GM13976 (cell line): ENCODE results near the gene TMEM79.

ENCODE experiments used
- DNase-seq: peaks from one replicate; pipeline ENCODE4 v3.0.0; 2012; ENCODE audit warnings: low spot score
- in situ Hi-C: fragments of 300-500 bp; cut with MboI; formaldehyde crosslinking; loops from one replicate; pipeline ENCODE4 v1.12.0; 2022; ENCODE audit warnings: low sequenced_read_pairs, mixed read lengths, inconsistent platforms; ENCODE audit not compliant: unreplicated experiment
- TF ChIP-seq, protein P1 (sequence below): IDR thresholded peaks from 2 replicates; pipeline ENCODE4 v1.5.1; 2012; ENCODE audit warnings: borderline replicate concordance, mild to moderate bottlenecking; ENCODE audit not compliant: insufficient read depth; ENCODE audit errors: extremely low read depth, missing control alignments, control extremely low read depth

TMEM79 gene

GRCh38 chr1:156284757-156285156, 632 bp downstream of the TMEM79 start:
- TF ChIP-seq, protein P1, sequence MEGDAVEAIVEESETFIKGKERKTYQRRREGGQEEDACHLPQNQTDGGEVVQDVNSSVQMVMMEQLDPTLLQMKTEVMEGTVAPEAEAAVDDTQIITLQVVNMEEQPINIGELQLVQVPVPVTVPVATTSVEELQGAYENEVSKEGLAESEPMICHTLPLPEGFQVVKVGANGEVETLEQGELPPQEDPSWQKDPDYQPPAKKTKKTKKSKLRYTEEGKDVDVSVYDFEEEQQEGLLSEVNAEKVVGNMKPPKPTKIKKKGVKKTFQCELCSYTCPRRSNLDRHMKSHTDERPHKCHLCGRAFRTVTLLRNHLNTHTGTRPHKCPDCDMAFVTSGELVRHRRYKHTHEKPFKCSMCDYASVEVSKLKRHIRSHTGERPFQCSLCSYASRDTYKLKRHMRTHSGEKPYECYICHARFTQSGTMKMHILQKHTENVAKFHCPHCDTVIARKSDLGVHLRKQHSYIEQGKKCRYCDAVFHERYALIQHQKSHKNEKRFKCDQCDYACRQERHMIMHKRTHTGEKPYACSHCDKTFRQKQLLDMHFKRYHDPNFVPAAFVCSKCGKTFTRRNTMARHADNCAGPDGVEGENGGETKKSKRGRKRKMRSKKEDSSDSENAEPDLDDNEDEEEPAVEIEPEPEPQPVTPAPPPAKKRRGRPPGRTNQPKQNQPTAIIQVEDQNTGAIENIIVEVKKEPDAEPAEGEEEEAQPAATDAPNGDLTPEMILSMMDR: no peak
- no peak for DNase-seq
- in situ Hi-C loops: no loop called here

DNA sequence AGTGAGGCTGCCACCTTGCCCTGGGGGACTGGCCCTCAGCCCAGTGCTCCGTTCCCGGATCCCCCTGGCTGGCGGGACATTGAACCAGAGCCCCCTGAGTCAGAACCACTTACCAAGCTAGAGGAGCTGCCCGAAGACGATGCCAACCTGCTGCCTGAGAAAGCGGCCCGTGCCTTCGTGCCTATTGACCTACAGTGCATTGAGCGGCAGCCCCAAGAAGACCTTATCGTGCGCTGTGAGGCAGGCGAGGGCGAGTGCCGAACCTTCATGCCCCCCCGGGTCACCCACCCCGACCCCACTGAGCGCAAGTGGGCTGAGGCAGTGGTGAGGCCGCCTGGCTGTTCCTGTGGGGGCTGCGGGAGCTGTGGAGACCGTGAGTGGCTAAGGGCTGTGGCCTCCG, 1.3 kb downstream of the TMEM79 start:
- DNase-seq: no peak
- in situ Hi-C loops: no loop called here
- TF ChIP-seq, protein P1: no peak

DNA sequence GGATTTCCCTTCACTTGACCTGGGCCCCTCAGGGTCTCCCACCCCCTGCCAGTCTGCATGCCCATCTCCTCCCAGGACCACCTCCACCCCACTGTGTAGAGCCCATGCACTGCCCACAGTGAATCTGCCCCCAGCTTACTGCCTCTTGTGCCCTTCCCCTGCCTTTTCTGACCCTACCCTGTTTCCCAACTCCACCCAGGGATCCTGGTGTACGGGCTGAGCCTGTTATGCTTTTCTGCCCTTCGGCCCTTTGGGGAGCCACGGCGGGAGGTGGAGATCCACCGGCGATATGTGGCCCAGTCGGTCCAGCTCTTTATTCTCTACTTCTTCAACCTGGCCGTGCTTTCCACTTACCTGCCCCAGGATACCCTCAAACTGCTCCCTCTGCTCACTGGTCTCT, 1.9 kb downstream of the TMEM79 start:
- no peak for DNase-seq
- TF ChIP-seq, protein P1: no peak
- in situ Hi-C loops: no loop called here

GRCh38 chr1:156289857-156290256, 5.7 kb downstream of the TMEM79 start:
- in situ Hi-C loops: no loop called here
- TF ChIP-seq, protein P1: no peak

DNA sequence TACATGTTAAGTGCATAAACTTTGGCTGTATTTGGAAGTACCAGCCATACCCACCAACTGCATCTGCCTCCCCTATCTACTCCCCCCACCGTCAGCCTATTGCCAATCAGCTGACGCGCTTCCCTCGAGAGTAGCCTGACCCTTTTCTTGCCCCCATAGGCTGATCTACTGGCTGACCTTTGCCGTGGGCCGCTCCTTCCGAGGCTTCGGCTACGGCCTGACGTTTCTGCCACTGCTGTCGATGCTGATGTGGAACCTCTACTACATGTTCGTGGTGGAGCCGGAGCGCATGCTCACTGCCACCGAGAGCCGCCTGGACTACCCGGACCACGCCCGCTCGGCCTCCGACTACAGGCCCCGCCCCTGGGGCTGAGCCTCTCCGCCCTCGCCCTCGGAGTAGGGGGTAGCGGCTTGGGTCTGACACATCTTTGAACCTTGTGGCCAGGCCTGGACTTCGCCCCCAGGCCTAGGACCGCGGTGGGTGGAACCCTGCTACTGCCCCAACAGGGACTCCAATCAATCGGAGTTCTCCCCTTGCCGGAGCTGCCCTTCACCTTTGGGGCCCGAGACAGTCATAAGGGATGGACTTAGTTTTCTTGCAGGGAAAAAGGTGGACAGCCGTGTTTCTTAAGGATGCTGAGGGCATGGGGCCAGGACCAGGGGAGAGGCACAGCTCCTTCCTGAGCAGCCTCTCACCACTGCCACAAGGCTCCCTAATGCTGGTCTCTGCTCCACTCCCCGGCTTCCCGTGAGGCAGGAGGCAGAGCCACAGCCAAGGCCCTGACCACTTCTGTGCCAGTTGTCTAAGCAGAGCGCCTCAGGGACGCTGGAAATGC, 7.3 kb downstream of the TMEM79 start:
- in situ Hi-C loops: no loop called here
- TF ChIP-seq, protein P1: no peak
- DNase-seq: peak; percentile 83

More at GRCh38 chr1:156289857-156290256, 5.7 kb downstream of the TMEM79 start:
- no peak for DNase-seq

DNA sequence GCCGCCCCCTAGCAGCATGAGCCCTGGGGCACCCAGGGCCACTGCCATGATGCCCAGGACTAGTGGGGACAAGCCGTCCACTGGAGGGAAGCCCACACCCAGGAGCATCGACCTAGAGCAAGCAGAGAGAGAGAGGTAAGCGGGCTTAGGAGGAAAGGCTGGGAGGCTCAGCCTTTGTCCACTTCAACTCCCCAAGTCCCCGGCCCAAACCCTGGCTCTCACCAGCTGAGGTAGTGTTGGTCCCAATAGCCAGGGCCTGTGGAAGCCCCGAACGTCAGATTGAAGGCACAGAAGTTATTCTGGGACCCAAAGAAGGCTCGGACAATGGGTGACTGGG, 8.9 kb downstream of the TMEM79 start:
- in situ Hi-C loops: no loop called here
- no peak for DNase-seq
- TF ChIP-seq, protein P1: no peak
